ENCODE results near the gene HEG1. TPM values are rescaled to one million over a fixed set of nuclear protein-coding genes. Genes with fewer than 3 reads are reported as not detected.

HEG1 gene
- total and polyA plus RNA-seq, 2 of the 13 experiments (the other 11 are each of a cell fraction or from before 2014, with no cell fraction given) = 10.7 to 18.2 TPM

GRCh38 chr3:125061646-125062045 lies 5.8 kb upstream of the HEG1 start (continued):
- no peak for TF ChIP-seq RXRB (CRISPR knock-in tag; IDR thresholded peaks at IDR 0.05; ENCODE audit: borderline replicate concordance)
- no peak for TF ChIP-seq RFX3 (CRISPR knock-in tag; IDR thresholded peaks at IDR 0.05)

DNA sequence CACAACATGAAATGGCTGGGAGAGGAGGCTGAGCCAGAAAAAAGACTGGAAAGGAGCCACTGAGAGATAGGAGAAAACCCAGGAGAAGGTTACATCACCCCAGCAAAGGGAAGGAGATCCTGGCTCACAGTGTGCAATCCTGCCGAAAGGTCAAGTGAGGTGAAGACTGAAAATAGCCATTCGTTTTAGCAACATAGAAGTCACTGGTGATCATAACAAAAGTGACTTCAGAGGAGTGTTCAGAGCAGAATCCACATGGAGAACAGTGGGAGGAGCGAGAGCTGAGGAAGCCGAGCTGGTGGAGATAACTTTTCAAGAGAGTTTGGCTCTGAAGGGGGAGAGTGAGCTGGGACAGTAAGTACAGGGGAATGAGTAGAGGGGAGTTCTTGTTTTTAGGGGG lies 5.4 kb upstream of the HEG1 start:
- 66% methylated on average over 4 of the region's 4 CpGs for WGBS (ENCODE audit: low lambda C conversion rate)
- ChIA-PET POLR2A (no interaction called here), CTCF (ENCODE audit: low intra/inter-chr PET ratio, low total read pairs) (no interaction called here)
- in situ Hi-C loops (cut with HindIII; ENCODE audit: extremely low pct_ligation_motif_present, low pct_unique_long_range_greater_than_20kb) = no loop called here
- Histone ChIP-seq H2AFZ (ENCODE audit: low read length) (no peak overlapping the region), H3K36me3 (replicated peaks in 1 of 2; ENCODE audit: control insufficient read depth in 1 of 2, insufficient read depth in 2 of 2, low read length in 2 of 2) (no peaks in the 10 kb centered on the region), H3K4me1 (ENCODE audit: insufficient read depth, low read length) (peaks cover 75% of the 10 kb centered on the region), H4K20me1 (ENCODE audit: insufficient read depth, low read length) (no peaks in the 10 kb centered on the region), H3K79me2 (ENCODE audit: insufficient read depth, low read length) (no peaks in the 10 kb centered on the region), H3K9ac (ENCODE audit: insufficient read depth, low read depth, low read length) (no peak overlapping the region), H3K4me2 (ENCODE audit: low read depth, low read length) (no peak overlapping the region; the same call in 1 of the 2 replicates), H3K27ac (ENCODE audit: extremely low read length, insufficient read depth, low read length) (no peak overlapping the region), H3K4me3 (replicated peaks in 1 of 3; ENCODE audit: insufficient read depth in 1 of 3, low read depth in 2 of 3, low read length in 3 of 3) (no peak overlapping the region), H3K27me3 (ENCODE audit: control insufficient read depth in 1 of 2, insufficient read depth in 2 of 2, low read length in 2 of 2) (peaks cover 0 to 30% of the 10 kb centered on the region in 2 experiments; a peak in 4 of 5 replicates), H3K9me3 (ENCODE audit: low read length) (no peaks in the 10 kb centered on the region)
- no peak for FAIRE-seq
- no peak for DNase-seq (ENCODE audit: low spot score)
- no TSS peak for BruUV-seq (replicated peaks)
- TF ChIP-seq HOXA5 (CRISPR knock-in tag; IDR thresholded peaks at IDR 0.05) (no peak), MEIS1 (CRISPR knock-in tag; IDR thresholded peaks at IDR 0.05; ENCODE audit: borderline replicate concordance) (no peak), ZNF484 (CRISPR knock-in tag; IDR thresholded peaks at IDR 0.05; ENCODE audit: borderline replicate concordance, low read depth) (no peak), ZNF737 (CRISPR knock-in tag; IDR thresholded peaks at IDR 0.05; ENCODE audit: borderline replicate concordance) (no peak)
- intact Hi-C loops (cut with micrococcal nuclease; ENCODE audit: unreplicated experiment) = no loop called here
- ATAC-seq = no peak

Data from HepG2 (cell line).